Uterus (tissue), 4 donors: ENCODE data around the gene CAPN13. TPM values are rescaled to one million over a fixed set of nuclear protein-coding genes. Genes with fewer than 3 reads are reported as not detected.

Source experiments
- DNase-seq, 2 donors: peaks; one replicate each; pipeline ENCODE4 v3.0.0-alpha.2; 2019 to 2020
- H3K27ac ChIP-seq, 2 donors: fragments of 200-600 bp; sonication (generic); 1 replicate in 1 of 2; 2 replicates in 1 of 2; pipeline ENCODE4 v1.5.1; 2016 to 2018
- H3K27me3 ChIP-seq, 2 donors: fragments of 200-600 bp; sonication (generic); one replicate each; pipeline ENCODE4 v1.5.1; 2018 to 2019; ENCODE audit warnings: control low read depth in 1 of 2
- H3K36me3 ChIP-seq, 2 donors: fragments of 200-600 bp; sonication (generic); one replicate each; pipeline ENCODE4 v1.5.1; 2019; ENCODE audit warnings: control low read depth in 1 of 2
- H3K4me1 ChIP-seq, 2 donors: fragments of 200-600 bp; sonication (generic); one replicate each; pipeline ENCODE4 v1.5.1; 2018 to 2019; ENCODE audit warnings: control low read depth in 1 of 2
- H3K4me3 ChIP-seq, 2 donors: fragments of 200-600 bp; sonication (generic); 1 replicate in 1 of 2; 2 replicates in 1 of 2; pipeline ENCODE4 v1.5.1; 2018 to 2019; ENCODE audit warnings: mild to moderate bottlenecking in 1 of 2
- H3K9me3 ChIP-seq, 2 donors: fragments of 200-600 bp; sonication (generic); one replicate each; pipeline ENCODE4 v1.5.1; 2019; ENCODE audit warnings: control low read depth in 1 of 2
- CTCF ChIP-seq, 4 experiments: fragments of 200-600 bp in 2 of 4; fragments of 450-650 bp in 2 of 4; sonication (generic) in 2 of 4; IDR thresholded peaks; one replicate each; pipeline ENCODE4 v1.5.1; 2016 to 2019; ENCODE audit warnings: antibody characterized with exemption in 4 of 4, mild to moderate bottlenecking in 2 of 4, moderate library complexity in 1 of 4
- POLR2A ChIP-seq, 2 donors: fragments of 450-650 bp; IDR thresholded peaks; one replicate each; pipeline ENCODE4 v1.6.1; 2016; ENCODE audit warnings: antibody characterized with exemption in 2 of 2, mild to moderate bottlenecking in 1 of 2, moderate library complexity in 1 of 2
- intact Hi-C: fragments of 100-400 bp; cut with DNase I; formaldehyde crosslinking; loops from one replicate; pipeline ENCODE4 v1.15.1; 2023; ENCODE audit warnings: low total_unique reads
- total RNA-seq, 4 donors: library from RNA; depleted of rRNA in 3 of 4; stranded (reverse); fragments of >200 nt in 3 of 4; gene quantifications; one replicate each; pipeline versions ENCODE4 v1.1.0 to v1.2.4, GENCODE V29; 2014 to 2023
- donor health status: DM: yes; HTN: yes; CAD: no.

CAPN13 gene
- total RNA-seq, 4 donors from 2014 or later = 0.76 TPM; not detected in 3

- no peak for TF ChIP-seq POLR2A (IDR thresholded peaks at IDR 0.05)
- DNase-seq = no peak
- Histone ChIP-seq H3K27ac (no peak overlapping the region), H3K36me3 (no peaks in the 10 kb centered on the region), H3K9me3 (no peaks in the 10 kb centered on the region), H3K27me3 (no peaks in the 10 kb centered on the region), H3K4me1 (no peaks in the 10 kb centered on the region), H3K4me3 (no peak overlapping the region)
- intact Hi-C loops = no loop called here
These were observed 25.8 kb downstream of the CAPN13 start for GRCh38 chr2:30781451-30781850.

- no peak for TF ChIP-seq CTCF (IDR thresholded peaks at IDR 0.05)
- TF ChIP-seq POLR2A (IDR thresholded peaks at IDR 0.05) = no peak
- H3K27me3 ChIP-seq = no peaks in the 10 kb centered on the region
- no peak overlapping the region for H3K4me3 ChIP-seq
- intact Hi-C loops = no loop called here
- no peaks in the 10 kb centered on the region for H3K4me1 ChIP-seq
- H3K36me3 ChIP-seq = no peaks in the 10 kb centered on the region
- no peaks in the 10 kb centered on the region for H3K9me3 ChIP-seq
- no peak overlapping the region for H3K27ac ChIP-seq
- DNase-seq = no peak
These were observed 26.4 kb downstream of the CAPN13 start for GRCh38 chr2:30780776-30781330.

GRCh38 chr2:30778611-30779010 is 28.6 kb downstream of the CAPN13 start:
- Histone ChIP-seq H3K36me3 (no peaks in the 10 kb centered on the region), H3K4me1 (no peaks in the 10 kb centered on the region), H3K27ac (no peak overlapping the region), H3K27me3 (no peaks in the 10 kb centered on the region), H3K4me3 (no peak overlapping the region), H3K9me3 (no peaks in the 10 kb centered on the region)
- DNase-seq = no peak
- intact Hi-C loops = no loop called here
- TF ChIP-seq POLR2A (IDR thresholded peaks at IDR 0.05) (no peak), CTCF (IDR thresholded peaks at IDR 0.05) (no peak)

- Histone ChIP-seq H3K36me3 (no peaks in the 10 kb centered on the region), H3K4me3 (no peak overlapping the region), H3K9me3 (no peaks in the 10 kb centered on the region), H3K4me1 (no peaks in the 10 kb centered on the region), H3K27me3 (no peaks in the 10 kb centered on the region), H3K27ac (no peak overlapping the region)
- intact Hi-C loops = no loop called here
- no peak for DNase-seq
- TF ChIP-seq POLR2A (IDR thresholded peaks at IDR 0.05) (no peak), CTCF (IDR thresholded peaks at IDR 0.05) (no peak)
These were observed 29.4 kb downstream of the CAPN13 start for GRCh38 chr2:30777661-30778505.

GRCh38 chr2:30776831-30777635 is 30.2 kb downstream of the CAPN13 start:
- intact Hi-C loops = no loop called here
- Histone ChIP-seq H3K4me1 (no peaks in the 10 kb centered on the region), H3K27ac (no peak overlapping the region), H3K36me3 (no peaks in the 10 kb centered on the region), H3K4me3 (no peak overlapping the region), H3K27me3 (no peaks in the 10 kb centered on the region), H3K9me3 (no peaks in the 10 kb centered on the region)
- no peak for TF ChIP-seq CTCF (IDR thresholded peaks at IDR 0.05)
- TF ChIP-seq POLR2A (IDR thresholded peaks at IDR 0.05) = no peak
- no peak for DNase-seq
